Lower leg skin (tissue), 4 donors: ENCODE results near the gene ASTL. TPM values are rescaled to one million over a fixed set of nuclear protein-coding genes. Genes with fewer than 3 reads are reported as not detected.
"Not testable (repeated sequence)": the region's sequence is repeated elsewhere in the genome, so short reads cannot be mapped to it uniquely, and the experiment has no call there.

Experiments used
- DNase-seq, 2 donors: peaks; one replicate each; pipeline ENCODE4 v3.0.0-alpha.2; 2019; ENCODE audit warnings: low spot score in 2 of 2
- H3K4me3 ChIP-seq: fragments of 200-600 bp; sonication (generic); 2 replicates; pipeline ENCODE4 v1.5.1; 2017; ENCODE audit warnings: mild to moderate bottlenecking, low read depth; ENCODE audit not compliant: poor library complexity, severe bottlenecking
- CTCF ChIP-seq, 3 donors: fragments of 450-650 bp; IDR thresholded peaks; one replicate each; pipeline ENCODE4 v1.5.1; 2016; ENCODE audit warnings: antibody characterized with exemption in 3 of 3, mild to moderate bottlenecking in 3 of 3, moderate library complexity in 2 of 3
- POLR2A ChIP-seq, 2 donors: fragments of 450-650 bp; IDR thresholded peaks; one replicate each; pipeline ENCODE4 v1.6.1; 2016 to 2017; ENCODE audit warnings: antibody characterized with exemption in 2 of 2, mild to moderate bottlenecking in 1 of 2, moderate library complexity in 1 of 2
- WGBS, 2 donors: methylation state at CpG; one replicate each; pipeline ENCODE4 v1.1.5; 2018; 5-methylcytosine and 5-hydroxymethylcytosine counted together
- intact Hi-C: fragments of 100-400 bp; cut with DNase I; formaldehyde crosslinking; loops from one replicate; pipeline ENCODE4 v1.15.0; 2023; ENCODE audit warnings: low total_unique reads
- total RNA-seq, 4 donors: library from RNA; depleted of rRNA; stranded (reverse); fragments of >200 nt; gene quantifications; one replicate each; pipeline ENCODE4 v1.1.0, GENCODE V29; 2016

Gene ASTL
- total RNA-seq, 4 donors from 2014 or later: 0.20 to 1.8 (median 0.63) TPM; not detected in 1

- peak; percentile 71 to 95 for DNase-seq
- intact Hi-C loops: no loop called here
- 7 to 8% methylated on average over 21 to 35 of the region's 94 CpGs for WGBS, 2 donors
- peak within 1 kb of the TSS; percentile 35 for H3K4me3 ChIP-seq
- TF ChIP-seq POLR2A (IDR thresholded peaks at IDR 0.05) (peak in 1 of 2 donors; percentile 37), CTCF (IDR thresholded peaks at IDR 0.05) (no peak)
Observed at GRCh38 chr2:96145036-96145847, 6.9 kb upstream of the ASTL start, which contains the start of gene DUSP2. Gene DUSP2, minus strand, starts transcription at chr2:96145440. Its CDS starts 86 bp downstream, at chr2:96145354.

GRCh38 chr2:96144481-96145035 is 6.3 kb upstream of the ASTL start:
- H3K4me3 ChIP-seq: peak overlapping the region; percentile 35
- TF ChIP-seq CTCF (IDR thresholded peaks at IDR 0.05) (no peak), POLR2A (IDR thresholded peaks at IDR 0.05) (no peak)
- DNase-seq: no peak
- intact Hi-C loops: no loop called here
- WGBS, 2 donors: 12 to 14% methylated on average over 23 to 27 of the region's 35 CpGs

GRCh38 chr2:96143848-96144480 is 5.7 kb upstream of the ASTL start:
- intact Hi-C loops: no loop called here
- 66 to 74% methylated on average over 10 to 23 of the region's 23 CpGs for WGBS, 2 donors
- no peak overlapping the region for H3K4me3 ChIP-seq
- no peak for DNase-seq
- no peak for TF ChIP-seq CTCF (IDR thresholded peaks at IDR 0.05)
- TF ChIP-seq POLR2A (IDR thresholded peaks at IDR 0.05): no peak

- 73 to 74% methylated on average over 7 to 9 of the region's 10 CpGs for WGBS, 2 donors
- intact Hi-C loops: no loop called here
- TF ChIP-seq POLR2A (IDR thresholded peaks at IDR 0.05) (no peak), CTCF (IDR thresholded peaks at IDR 0.05) (no peak)
- H3K4me3 ChIP-seq: no peak overlapping the region
- no peak for DNase-seq
Observed at GRCh38 chr2:96143231-96143847, 5.0 kb upstream of the ASTL start.

- WGBS, 2 donors: 75 to 86% methylated on average over 22 to 26 of the region's 26 CpGs
Observed at GRCh38 chr2:96142217-96143113, 4.2 kb upstream of the ASTL start.

GRCh38 chr2:96141624-96141967 is 3.3 kb upstream of the ASTL start:
- 94 to 95% methylated on average over 5 of the region's 5 CpGs for WGBS, 2 donors
- intact Hi-C loops, H3K4me3 ChIP-seq, DNase-seq: not testable (repeated sequence)

More at GRCh38 chr2:96142217-96143113, 4.2 kb upstream of the ASTL start:
- no peak overlapping the region for H3K4me3 ChIP-seq
- DNase-seq: no peak
- intact Hi-C loops: no loop called here
- TF ChIP-seq POLR2A (IDR thresholded peaks at IDR 0.05): no peak
- TF ChIP-seq CTCF (IDR thresholded peaks at IDR 0.05): no peak
